ENCODE data around the gene SDHB.

The SDHB gene

GRCh38 chr1:16973215-16973614 lies 80.6 kb downstream of the SDHB start:
- H3K4me1 Mint-ChIP-seq (ENCODE audit: low read depth) = no peaks in the 10 kb centered on the region
- H3K4me3 Mint-ChIP-seq = no peak overlapping the region
- H3K27ac Mint-ChIP-seq = no peak overlapping the region
- H3K9me3 Mint-ChIP-seq = no peaks in the 10 kb centered on the region
- H3K27me3 Mint-ChIP-seq (ENCODE audit: low read depth) = no peaks in the 10 kb centered on the region
- no peaks in the 10 kb centered on the region for H3K36me3 Mint-ChIP-seq (ENCODE audit: low read depth)

- no peak overlapping the region for H3K4me3 Mint-ChIP-seq
- no peaks in the 10 kb centered on the region for H3K27me3 Mint-ChIP-seq (ENCODE audit: low read depth)
- H3K9me3 Mint-ChIP-seq = no peaks in the 10 kb centered on the region
- no peaks in the 10 kb centered on the region for H3K36me3 Mint-ChIP-seq (ENCODE audit: low read depth)
- H3K4me1 Mint-ChIP-seq (ENCODE audit: low read depth) = no peaks in the 10 kb centered on the region
- H3K27ac Mint-ChIP-seq = no peak overlapping the region
Measured at GRCh38 chr1:16972189-16972895, 81.5 kb downstream of the SDHB start.

GRCh38 chr1:16971341-16972188 lies 82.3 kb downstream of the SDHB start:
- no peaks in the 10 kb centered on the region for H3K9me3 Mint-ChIP-seq
- H3K4me3 Mint-ChIP-seq = no peak overlapping the region
- H3K4me1 Mint-ChIP-seq (ENCODE audit: low read depth) = no peaks in the 10 kb centered on the region
- no peaks in the 10 kb centered on the region for H3K27me3 Mint-ChIP-seq (ENCODE audit: low read depth)
- no peaks in the 10 kb centered on the region for H3K36me3 Mint-ChIP-seq (ENCODE audit: low read depth)
- H3K27ac Mint-ChIP-seq = no peak overlapping the region

- Mint-ChIP-seq H3K4me3 (no peak overlapping the region), H3K27ac (no peak overlapping the region), H3K36me3 (ENCODE audit: low read depth) (no peaks in the 10 kb centered on the region), H3K9me3 (no peaks in the 10 kb centered on the region), H3K4me1 (ENCODE audit: low read depth) (no peaks in the 10 kb centered on the region), H3K27me3 (ENCODE audit: low read depth) (no peaks in the 10 kb centered on the region)
Measured at GRCh38 chr1:16970132-16970910, 83.5 kb downstream of the SDHB start.

- Mint-ChIP-seq H3K36me3 (ENCODE audit: low read depth) (no peaks in the 10 kb centered on the region), H3K4me3 (no peak overlapping the region), H3K27ac (no peak overlapping the region), H3K27me3 (ENCODE audit: low read depth) (no peaks in the 10 kb centered on the region), H3K4me1 (ENCODE audit: low read depth) (no peaks in the 10 kb centered on the region), H3K9me3 (no peaks in the 10 kb centered on the region)
Measured at GRCh38 chr1:16969651-16970050, 84.2 kb downstream of the SDHB start.

- Mint-ChIP-seq H3K4me1 (ENCODE audit: low read depth) (no peaks in the 10 kb centered on the region), H3K9me3 (no peaks in the 10 kb centered on the region), H3K27ac (no peak overlapping the region)
Measured at GRCh38 chr1:16969057-16969611, 84.7 kb downstream of the SDHB start.

More at GRCh38 chr1:16969057-16969611, 84.7 kb downstream of the SDHB start:
- H3K27me3 Mint-ChIP-seq (ENCODE audit: low read depth) = no peaks in the 10 kb centered on the region
- H3K4me3 Mint-ChIP-seq = no peak overlapping the region
- H3K36me3 Mint-ChIP-seq (ENCODE audit: low read depth) = no peaks in the 10 kb centered on the region
